ENCODE data around the gene VAV2.

GRCh38 chr9:133943036-133943780 is 48.9 kb downstream of the VAV2 start:
- TF ChIP-seq CTCF (conservative IDR thresholded peaks at IDR 0.05; ENCODE audit: low read depth, low read length) (no peak), POLR2A (IDR thresholded peaks at IDR 0.05; ENCODE audit: low read depth, low read length) (no peak), RFX5 (IDR thresholded peaks at IDR 0.05; ENCODE audit: low read depth, low read length) (no peak), RAD21 (IDR thresholded peaks at IDR 0.05; ENCODE audit: low read length) (no peak), CEBPB (IDR thresholded peaks at IDR 0.05; ENCODE audit: low read depth, low read length) (no peak), RCOR1 (IDR thresholded peaks at IDR 0.05; ENCODE audit: insufficient replicate concordance, low read length) (no peak), USF2 (IDR thresholded peaks at IDR 0.05; ENCODE audit: low read depth, low read length) (no peak), MXI1 (IDR thresholded peaks at IDR 0.05; ENCODE audit: borderline replicate concordance, low read depth, low read length) (no peak), NFE2L2 (IDR thresholded peaks at IDR 0.05; ENCODE audit: low read depth, low read length) (no peak)
